A549 (cell line): ENCODE measurements around the gene DNMT1.

ENCODE experiments used
- CEBPB ChIP-seq, 2 experiments: fragments of >200 bp in 1 of 2; sonication (Bioruptor Twin) in 1 of 2; formaldehyde crosslinking in 1 of 2; IDR thresholded peaks; 2 replicates each; pipeline ENCODE4 v1.6.1; 2012 to 2016
- CTCF ChIP-seq: fragments of >200 bp; sonication (Bioruptor Twin); formaldehyde crosslinking; IDR thresholded peaks from 3 replicates; pipeline ENCODE4 v1.5.1; 2016
- KDM1A ChIP-seq: fragments of 200-600 bp; sonication (generic); IDR thresholded peaks from 2 replicates; pipeline ENCODE4 v1.6.1; 2016; ENCODE audit warnings: low read depth, mild to moderate bottlenecking
- MAZ ChIP-seq: fragments of 150-350 bp; IDR thresholded peaks from 2 replicates; pipeline ENCODE4 v1.6.1; 2014; ENCODE audit warnings: antibody characterized with exemption, low read depth, low read length, borderline replicate concordance
- PHF8 ChIP-seq: fragments of 200-600 bp; sonication (generic); IDR thresholded peaks from 2 replicates; pipeline ENCODE4 v1.6.1; 2016; ENCODE audit warnings: low read depth, mild to moderate bottlenecking, antibody characterized with exemption, moderate library complexity, borderline replicate concordance
- POLR2A ChIP-seq: IDR thresholded peaks from 2 replicates; pipeline ENCODE4 v1.6.1; 2012; ENCODE audit warnings: mild to moderate bottlenecking, low read length
- RAD21 ChIP-seq, 2 experiments: fragments of >200 bp in 1 of 2; sonication (Bioruptor Twin) in 1 of 2; formaldehyde crosslinking in 1 of 2; IDR thresholded peaks in 1 of 2; conservative IDR thresholded peaks in 1 of 2; 2 replicates in 1 of 2; 3 replicates in 1 of 2; pipeline ENCODE4 v1.6.1; 2012 to 2018; ENCODE audit warnings: inconsistent platforms in 1 of 2
- RCOR1 ChIP-seq: fragments of 150-350 bp; IDR thresholded peaks from 2 replicates; pipeline ENCODE4 v1.6.1; 2014; ENCODE audit warnings: antibody characterized with exemption, low read length, low read depth
- TF ChIP-seq, protein P1 (sequence below): IDR thresholded peaks from 2 replicates; pipeline ENCODE4 v1.6.1; 2012
- TF ChIP-seq, protein P2 (sequence below): fragments of 450-650 bp; IDR thresholded peaks from 2 replicates; pipeline ENCODE4 v1.6.1; 2014; ENCODE audit warnings: antibody characterized with exemption
- TF ChIP-seq, protein P3 (sequence below): fragments of 200-600 bp; sonication (generic); IDR thresholded peaks from 2 replicates; pipeline ENCODE4 v1.6.1; 2016; ENCODE audit warnings: antibody characterized with exemption, mild to moderate bottlenecking, moderate library complexity

DNA sequence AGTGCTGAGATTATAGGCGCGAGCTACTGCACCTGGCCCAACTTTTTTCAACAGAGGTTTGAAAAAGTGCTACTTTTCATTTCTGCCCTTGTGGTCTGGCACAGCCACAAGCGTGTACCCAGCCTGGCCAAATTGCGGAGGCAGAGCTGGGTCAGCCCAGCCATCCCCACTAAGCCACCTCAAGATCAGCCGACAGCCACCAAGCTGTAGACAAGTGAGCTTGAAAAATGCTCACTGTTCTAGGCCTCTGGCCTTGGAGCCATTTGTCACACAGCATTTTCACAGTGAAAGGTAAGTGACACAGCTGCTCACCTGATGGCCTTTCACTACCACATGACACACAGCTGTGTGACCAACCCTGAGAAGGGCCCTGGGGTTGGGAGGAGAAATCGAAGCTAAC, 27.3 kb downstream of the DNMT1 start:
- TF ChIP-seq, protein P1, sequence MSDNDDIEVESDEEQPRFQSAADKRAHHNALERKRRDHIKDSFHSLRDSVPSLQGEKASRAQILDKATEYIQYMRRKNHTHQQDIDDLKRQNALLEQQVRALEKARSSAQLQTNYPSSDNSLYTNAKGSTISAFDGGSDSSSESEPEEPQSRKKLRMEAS = no peak
- TF ChIP-seq KDM1A (no peak), RAD21 (conservative IDR thresholded peaks at IDR 0.05 in 1 of 2, IDR thresholded peaks at IDR 0.05 in 1 of 2) (no peak), PHF8 (no peak), CEBPB (IDR thresholded peaks at IDR 0.05) (no peak), POLR2A (no peak), RCOR1 (no peak), MAZ (no peak), CTCF (no peak)
- TF ChIP-seq, protein P2, sequence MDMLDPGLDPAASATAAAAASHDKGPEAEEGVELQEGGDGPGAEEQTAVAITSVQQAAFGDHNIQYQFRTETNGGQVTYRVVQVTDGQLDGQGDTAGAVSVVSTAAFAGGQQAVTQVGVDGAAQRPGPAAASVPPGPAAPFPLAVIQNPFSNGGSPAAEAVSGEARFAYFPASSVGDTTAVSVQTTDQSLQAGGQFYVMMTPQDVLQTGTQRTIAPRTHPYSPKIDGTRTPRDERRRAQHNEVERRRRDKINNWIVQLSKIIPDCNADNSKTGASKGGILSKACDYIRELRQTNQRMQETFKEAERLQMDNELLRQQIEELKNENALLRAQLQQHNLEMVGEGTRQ = no peak
- TF ChIP-seq, protein P3, sequence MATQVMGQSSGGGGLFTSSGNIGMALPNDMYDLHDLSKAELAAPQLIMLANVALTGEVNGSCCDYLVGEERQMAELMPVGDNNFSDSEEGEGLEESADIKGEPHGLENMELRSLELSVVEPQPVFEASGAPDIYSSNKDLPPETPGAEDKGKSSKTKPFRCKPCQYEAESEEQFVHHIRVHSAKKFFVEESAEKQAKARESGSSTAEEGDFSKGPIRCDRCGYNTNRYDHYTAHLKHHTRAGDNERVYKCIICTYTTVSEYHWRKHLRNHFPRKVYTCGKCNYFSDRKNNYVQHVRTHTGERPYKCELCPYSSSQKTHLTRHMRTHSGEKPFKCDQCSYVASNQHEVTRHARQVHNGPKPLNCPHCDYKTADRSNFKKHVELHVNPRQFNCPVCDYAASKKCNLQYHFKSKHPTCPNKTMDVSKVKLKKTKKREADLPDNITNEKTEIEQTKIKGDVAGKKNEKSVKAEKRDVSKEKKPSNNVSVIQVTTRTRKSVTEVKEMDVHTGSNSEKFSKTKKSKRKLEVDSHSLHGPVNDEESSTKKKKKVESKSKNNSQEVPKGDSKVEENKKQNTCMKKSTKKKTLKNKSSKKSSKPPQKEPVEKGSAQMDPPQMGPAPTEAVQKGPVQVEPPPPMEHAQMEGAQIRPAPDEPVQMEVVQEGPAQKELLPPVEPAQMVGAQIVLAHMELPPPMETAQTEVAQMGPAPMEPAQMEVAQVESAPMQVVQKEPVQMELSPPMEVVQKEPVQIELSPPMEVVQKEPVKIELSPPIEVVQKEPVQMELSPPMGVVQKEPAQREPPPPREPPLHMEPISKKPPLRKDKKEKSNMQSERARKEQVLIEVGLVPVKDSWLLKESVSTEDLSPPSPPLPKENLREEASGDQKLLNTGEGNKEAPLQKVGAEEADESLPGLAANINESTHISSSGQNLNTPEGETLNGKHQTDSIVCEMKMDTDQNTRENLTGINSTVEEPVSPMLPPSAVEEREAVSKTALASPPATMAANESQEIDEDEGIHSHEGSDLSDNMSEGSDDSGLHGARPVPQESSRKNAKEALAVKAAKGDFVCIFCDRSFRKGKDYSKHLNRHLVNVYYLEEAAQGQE = no peak
